H9 (cell line): ENCODE measurements around the gene UBAC1. TPM values are rescaled to one million over a fixed set of nuclear protein-coding genes. Genes with fewer than 3 reads are reported as not detected.

ENCODE experiments used
- DNase-seq: peaks from one replicate; pipeline ENCODE4 v3.0.0-alpha.2; 2017
- H2AFZ ChIP-seq: one replicate; pipeline ENCODE4 v1.6.1; 2013; ENCODE audit warnings: mild to moderate bottlenecking, low read length, control low read depth, moderate library complexity
- H2AK5ac ChIP-seq: 2 replicates; pipeline ENCODE4 v1.6.1; 2013; ENCODE audit warnings: low read length, control low read depth, mixed read lengths; ENCODE audit not compliant: insufficient read length
- H2BK120ac ChIP-seq: one replicate; pipeline ENCODE4 v1.6.1; 2013; ENCODE audit warnings: low read depth, mild to moderate bottlenecking, low read length, control low read depth, inconsistent platforms; ENCODE audit not compliant: poor library complexity, severe bottlenecking
- H2BK12ac ChIP-seq: 2 replicates; pipeline ENCODE4 v1.6.1; 2013; ENCODE audit warnings: low read length, control low read depth, mixed read lengths, low read depth; ENCODE audit not compliant: insufficient read length
- H2BK15ac ChIP-seq: 2 replicates; pipeline ENCODE4 v1.6.1; 2013; ENCODE audit warnings: low read depth, low read length, control low read depth
- H2BK20ac ChIP-seq: one replicate; pipeline ENCODE4 v1.6.1; 2013; ENCODE audit warnings: low read depth, mild to moderate bottlenecking, low read length, control low read depth, inconsistent platforms; ENCODE audit not compliant: poor library complexity, severe bottlenecking
- H2BK5ac ChIP-seq: 2 replicates; pipeline ENCODE4 v1.6.1; 2013; ENCODE audit warnings: low read length, control low read depth, mixed read lengths; ENCODE audit not compliant: insufficient read length
- H3K14ac ChIP-seq: 2 replicates; pipeline ENCODE4 v1.6.1; 2013; ENCODE audit warnings: low read length, control low read depth; ENCODE audit not compliant: insufficient read depth
- H3K18ac ChIP-seq: 2 replicates; pipeline ENCODE4 v1.6.1; 2013; ENCODE audit warnings: low read depth, mild to moderate bottlenecking, mixed read lengths, low read length, control low read depth; ENCODE audit not compliant: insufficient read length
- H3K23ac ChIP-seq: 2 replicates; pipeline ENCODE4 v1.6.1; 2013; ENCODE audit warnings: low read length, control low read depth, mixed read lengths, low read depth; ENCODE audit not compliant: insufficient read length
- H3K23me2 ChIP-seq: 2 replicates; pipeline ENCODE4 v1.6.1; 2013; ENCODE audit warnings: low read depth, mild to moderate bottlenecking, mixed read lengths, low read length, control low read depth; ENCODE audit not compliant: insufficient read length, poor library complexity, severe bottlenecking
- H3K27ac ChIP-seq: 2 replicates; pipeline ENCODE4 v1.5.1; 2013; ENCODE audit warnings: low read length, control low read depth, mixed read lengths, low read depth; ENCODE audit not compliant: insufficient read length
- H3K27me3 ChIP-seq: 2 replicates; pipeline ENCODE4 v1.6.1; 2013; ENCODE audit warnings: low read length, control low read depth, inconsistent platforms; ENCODE audit not compliant: insufficient read depth
- H3K4ac ChIP-seq: 2 replicates; pipeline ENCODE4 v1.6.1; 2013; ENCODE audit warnings: low read depth, mild to moderate bottlenecking, control low read depth, inconsistent platforms, low read length, moderate library complexity
- H3K4me1 ChIP-seq: 2 replicates; pipeline ENCODE4 v1.6.1; 2013; ENCODE audit warnings: low read length, control low read depth, inconsistent platforms; ENCODE audit not compliant: insufficient read depth
- H3K4me2 ChIP-seq: 2 replicates; pipeline ENCODE4 v1.6.1; 2013; ENCODE audit warnings: low read length, control low read depth, mixed read lengths; ENCODE audit not compliant: insufficient read length, insufficient read depth
- H3K56ac ChIP-seq: 2 replicates; pipeline ENCODE4 v1.6.1; 2013; ENCODE audit warnings: low read depth, mild to moderate bottlenecking, mixed read lengths, low read length, control low read depth; ENCODE audit not compliant: insufficient read length
- H3K79me1 ChIP-seq: 2 replicates; pipeline ENCODE4 v1.6.1; 2013; ENCODE audit warnings: low read depth, mild to moderate bottlenecking, moderate library complexity, low read length, control low read depth, inconsistent platforms; ENCODE audit not compliant: insufficient read depth, poor library complexity, severe bottlenecking
- H3K79me2 ChIP-seq: 2 replicates; pipeline ENCODE4 v1.6.1; 2013; ENCODE audit warnings: low read length, control low read depth, inconsistent platforms; ENCODE audit not compliant: insufficient read depth
- H3K9ac ChIP-seq: 2 replicates; pipeline ENCODE4 v1.6.1; 2013; ENCODE audit warnings: low read length, control low read depth, mixed read lengths; ENCODE audit not compliant: insufficient read length; ENCODE audit errors: extremely low read depth
- H3K9me3 ChIP-seq: one replicate; pipeline ENCODE4 v1.6.1; 2013; ENCODE audit warnings: low read depth, low read length, inconsistent platforms; ENCODE audit not compliant: control insufficient read depth
- H3T11ph ChIP-seq: one replicate; pipeline ENCODE4 v1.6.1; 2013; ENCODE audit warnings: mild to moderate bottlenecking, low read length, control low read depth, inconsistent platforms
- H4K20me1 ChIP-seq: one replicate; pipeline ENCODE4 v1.6.1; 2013; ENCODE audit not compliant: control insufficient read depth, insufficient read length, insufficient read depth
- H4K5ac ChIP-seq: 2 replicates; pipeline ENCODE4 v1.6.1; 2013; ENCODE audit warnings: low read depth, mild to moderate bottlenecking, mixed read lengths, low read length, control low read depth; ENCODE audit not compliant: insufficient read length
- H4K8ac ChIP-seq: replicated peaks from 2 replicates; pipeline ENCODE4 v1.6.1; 2013; ENCODE audit warnings: low read length, control low read depth, mixed read lengths, low read depth; ENCODE audit not compliant: insufficient read length
- H4K91ac ChIP-seq: 2 replicates; pipeline ENCODE4 v1.6.1; 2013; ENCODE audit warnings: low read depth, mild to moderate bottlenecking, moderate library complexity, mixed read lengths, low read length, control low read depth; ENCODE audit not compliant: insufficient read length
- H3K27ac Mint-ChIP-seq, 3 experiments: 2 replicates in 2 of 3; 3 replicates in 1 of 3; pipeline ENCODE4 v1.8.0; 2020 to 2021; ENCODE audit warnings: mixed read lengths in 3 of 3, mild to moderate bottlenecking in 1 of 3, moderate library complexity in 1 of 3
- H3K27me3 Mint-ChIP-seq: 2 replicates; pipeline ENCODE4 v1.8.0; 2021; ENCODE audit warnings: low read depth, mild to moderate bottlenecking, moderate library complexity, mixed read lengths
- H3K36me3 Mint-ChIP-seq, 3 experiments: 2 replicates in 2 of 3; 3 replicates in 1 of 3; pipeline ENCODE4 v1.8.0; 2020 to 2021; ENCODE audit warnings: low read depth in 3 of 3, mixed read lengths in 3 of 3; ENCODE audit not compliant: insufficient read depth in 1 of 3
- H3K4me1 Mint-ChIP-seq, 2 experiments: 2 replicates each; pipeline ENCODE4 v1.8.0; 2020; ENCODE audit warnings: mixed read lengths in 2 of 2
- H3K4me3 Mint-ChIP-seq, 2 experiments: 2 replicates in 1 of 2; 3 replicates in 1 of 2; pipeline ENCODE4 v1.8.0; 2020 to 2021; ENCODE audit warnings: mild to moderate bottlenecking in 2 of 2, mixed read lengths in 2 of 2, moderate library complexity in 1 of 2
- H3K9me3 Mint-ChIP-seq, 2 experiments: 2 replicates in 1 of 2; 3 replicates in 1 of 2; pipeline ENCODE4 v1.8.0; 2020; ENCODE audit warnings: mild to moderate bottlenecking in 2 of 2, mixed read lengths in 2 of 2, moderate library complexity in 1 of 2
- CTCF ChIP-seq: fragments of 200-600 bp; sonication (generic); conservative IDR thresholded peaks from 3 replicates; pipeline ENCODE4 v1.8.0; 2021; ENCODE audit warnings: antibody characterized with exemption, mild to moderate bottlenecking
- WGBS: extraction: QIAGEN DNeasy Blood & Tissue Kit; methylation state at CpG from one replicate; pipeline ENCODE4 v1.1.7; 2013; ENCODE audit warnings: missing lambda C conversion rate, low lambda C conversion rate, mixed read lengths; ENCODE audit not compliant: insufficient read length; ENCODE audit errors: extremely low coverage; 5-methylcytosine and 5-hydroxymethylcytosine counted together
- total RNA-seq: library from RNA; stranded (reverse); gene quantifications from 2 replicates; pipeline ENCODE4 v1.2.1, GENCODE V29; 2021

Gene UBAC1
- total RNA-seq, 1 experiment from 2014 or later: 47.5 TPM

DNA sequence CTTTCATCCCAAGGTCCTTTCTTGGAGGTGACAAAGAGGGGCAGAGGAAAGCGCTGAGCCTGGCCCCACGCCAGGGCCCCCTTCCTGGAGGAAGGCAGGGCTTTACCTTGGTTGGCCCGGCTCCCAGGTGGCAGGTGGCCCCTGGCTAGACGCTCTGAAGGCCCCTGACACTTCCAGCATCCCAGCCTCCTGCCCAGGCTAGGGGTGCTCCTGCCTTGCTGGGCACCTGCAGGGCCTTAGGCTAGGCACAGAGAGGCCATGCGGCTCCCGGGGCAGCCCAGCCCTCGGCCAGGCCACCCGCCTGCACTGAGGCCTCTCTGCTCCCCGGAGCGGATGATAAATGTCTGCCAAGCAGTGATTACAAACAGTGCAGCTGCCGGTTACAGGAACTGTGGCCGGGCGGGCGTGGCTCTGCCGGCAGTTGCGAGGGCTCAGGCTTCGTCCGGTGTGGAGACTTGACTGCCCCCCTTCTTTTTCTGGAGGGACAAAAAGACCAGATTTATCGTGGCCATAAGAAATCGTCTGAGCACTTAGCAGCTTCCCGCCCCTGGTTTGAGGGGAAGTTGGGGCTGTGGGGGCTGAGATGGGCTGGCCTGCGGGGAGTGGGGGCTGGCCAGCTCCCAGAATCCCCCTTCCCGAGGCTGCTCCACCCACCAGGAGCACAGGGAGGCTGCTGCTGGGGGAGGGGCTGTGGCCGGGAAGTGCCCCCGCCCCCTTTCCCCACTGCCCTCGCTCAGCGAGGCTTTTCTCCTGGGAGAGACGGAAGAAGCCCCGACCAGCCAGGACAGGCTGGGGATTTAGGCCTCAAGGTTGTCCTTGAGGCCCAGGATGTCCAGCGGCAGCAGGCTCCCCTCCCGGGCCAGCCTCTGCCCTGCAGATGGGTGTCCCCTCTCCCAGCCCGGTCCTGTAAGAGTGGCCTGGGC is 31.6 kb upstream of the UBAC1 start:
- no peaks in the 10 kb centered on the region; a peak in 1 of 5 replicates for H3K9me3 Mint-ChIP-seq
- H3K56ac ChIP-seq: no peak overlapping the region
- H3K27me3 ChIP-seq: no peaks in the 10 kb centered on the region
- H2AK5ac ChIP-seq: no peak overlapping the region
- peak overlapping the region; percentile 48 to 53; a peak in 4 of 5 replicates for H3K4me3 Mint-ChIP-seq
- H3K27me3 Mint-ChIP-seq: no peaks in the 10 kb centered on the region
- H3K27ac ChIP-seq: no peak overlapping the region
- no peak overlapping the region for H4K8ac ChIP-seq
- 0 out of 2 replicates have a peak overlapping the region, but pooled peaks have one; percentile 59 for H3K14ac ChIP-seq
- no peaks in the 10 kb centered on the region for H3K4me1 ChIP-seq
- no peak overlapping the region for H2BK15ac ChIP-seq
- H3K4me1 Mint-ChIP-seq: peaks cover 14 to 40% of the 10 kb centered on the region in 2 experiments
- no peaks in the 10 kb centered on the region for H4K20me1 ChIP-seq
- no peaks in the 10 kb centered on the region for H3K36me3 Mint-ChIP-seq
- H4K91ac ChIP-seq: no peak overlapping the region
- H2BK5ac ChIP-seq: no peak overlapping the region
- H3K9me3 ChIP-seq: no peaks in the 10 kb centered on the region
- no CpG with 5 or more reads among the region's 32 CpGs for WGBS
- H2BK20ac ChIP-seq: no peak overlapping the region
- no peak overlapping the region for H4K5ac ChIP-seq
- H3K18ac ChIP-seq: peak overlapping the region; percentile 48
- H2BK120ac ChIP-seq: no peak overlapping the region
- peak; percentile 86 for DNase-seq
- no peak overlapping the region for H3T11ph ChIP-seq
- 0 out of 7 replicates have a peak overlapping the region, but pooled peaks of 1 of the 3 experiments have one; percentile 77 for H3K27ac Mint-ChIP-seq
- H3K4ac ChIP-seq: no peak overlapping the region; the same call in 1 of the 2 replicates
- TF ChIP-seq CTCF: no peak
- no peak overlapping the region for H2AFZ ChIP-seq
- no peak overlapping the region for H3K9ac ChIP-seq
- H3K79me2 ChIP-seq: no peaks in the 10 kb centered on the region
- H3K79me1 ChIP-seq: no peaks in the 10 kb centered on the region
- no peak overlapping the region for H2BK12ac ChIP-seq
- peak overlapping the region; percentile 17 for H3K4me2 ChIP-seq
- H3K23me2 ChIP-seq: no peaks in the 10 kb centered on the region
- no peak overlapping the region for H3K23ac ChIP-seq
